ENCODE measurements around the gene PRSS33. TPM values are rescaled to one million over a fixed set of nuclear protein-coding genes. Genes with fewer than 3 reads are reported as not detected.

Gene PRSS33
- total and polyA plus RNA-seq, 2 of the 8 experiments (the other 6 are each of a cell fraction or from before 2014, with no cell fraction given): 0.09 TPM; not detected in 1

DNA sequence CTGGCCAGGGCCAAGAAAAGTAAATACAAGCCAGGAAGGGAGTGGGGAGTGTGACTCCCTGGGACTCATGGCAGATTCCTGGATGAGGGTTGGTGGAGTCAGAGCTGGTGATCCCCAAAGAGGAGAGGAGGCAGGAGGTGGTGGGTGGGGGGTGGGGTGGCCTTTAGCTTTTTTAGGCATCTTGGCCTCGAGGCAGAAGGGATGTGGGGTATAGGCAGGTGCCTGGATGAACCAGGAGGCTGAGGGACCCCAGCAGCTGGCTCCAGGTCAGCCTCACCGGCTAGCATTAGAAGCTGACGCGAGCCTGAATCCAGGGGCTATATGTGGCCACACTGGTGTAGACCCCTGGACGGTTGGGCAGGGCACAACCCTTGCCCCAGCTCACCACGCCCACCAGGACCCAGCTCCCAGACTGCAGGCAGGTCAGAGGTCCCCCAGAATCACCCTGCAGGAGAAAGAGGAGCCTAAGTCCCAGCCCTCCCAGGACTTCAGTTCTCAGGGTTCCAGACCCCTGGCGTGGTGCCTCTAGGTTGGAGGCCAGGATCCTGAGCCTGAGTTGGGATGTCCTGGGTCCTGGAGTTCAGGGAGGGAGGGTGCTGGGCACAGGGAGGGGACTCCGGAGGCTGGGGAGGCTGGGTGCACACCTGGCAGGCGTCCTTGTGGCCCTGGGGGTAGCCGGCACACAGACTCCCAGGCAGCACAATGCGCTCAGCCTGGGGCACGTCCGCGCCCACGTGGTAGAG, 2.8 kb downstream of the PRSS33 start:
- peak overlapping the region; percentile 68; the same call in 1 of the 2 replicates for H4K8ac ChIP-seq (ENCODE audit: extremely low read depth, insufficient read depth, low read length)
- H2BK15ac ChIP-seq (ENCODE audit: low read length): no peak overlapping the region
- no peak overlapping the region for H3K14ac ChIP-seq (ENCODE audit: insufficient read length)
- DNase-seq (ENCODE audit: low read depth in 1 of 2, low spot score in 2 of 2): no peak
- H3K79me2 ChIP-seq (ENCODE audit: control insufficient read depth in 1 of 2, insufficient read depth in 2 of 2, low read length in 2 of 2): no peaks in the 10 kb centered on the region
- no peak overlapping the region; a peak in 1 of 8 replicates for H3K4me3 ChIP-seq (ENCODE audit: extremely low read depth in 1 of 4, insufficient read depth in 2 of 4, low read depth in 3 of 4, low read length in 4 of 4)
- H3K79me1 ChIP-seq (ENCODE audit: low read depth, low read length): no peaks in the 10 kb centered on the region; the same call in 1 of the 2 replicates
- WGBS, 2 experiments (ENCODE audit: extremely low coverage in 1 of 2, insufficient coverage in 1 of 2, insufficient read length in 1 of 2, insufficient replicate concordance in 2 of 2, low coverage in 1 of 2, low lambda C conversion rate in 2 of 2, missing lambda C conversion rate in 1 of 2): 80% methylated on average over 14 of the region's 15 CpGs; no CpG with 5 or more reads in 1 of the 2 experiments
- H2BK120ac ChIP-seq (replicated peaks; ENCODE audit: low read depth, low read length): no peak overlapping the region
- FAIRE-seq: no peak
- no peak overlapping the region for H3K4ac ChIP-seq (replicated peaks; ENCODE audit: insufficient read length, low read depth, low read length)
- no peak overlapping the region; a peak in 1 of 4 replicates for H3K4me2 ChIP-seq (ENCODE audit: insufficient read depth in 1 of 2, low read depth in 2 of 2, low read length in 2 of 2)
- no peak overlapping the region for H3K23ac ChIP-seq (ENCODE audit: insufficient read length)
- H3K27me3 ChIP-seq (replicated peaks in 1 of 4; ENCODE audit: control insufficient read depth in 3 of 4, extremely low read depth in 1 of 4, insufficient read depth in 3 of 4, low read length in 3 of 4): peaks cover 0 to 3% (median 0%) of the 10 kb centered on the region in 4 experiments; a peak in 2 of 7 replicates
- H3K18ac ChIP-seq (ENCODE audit: extremely low read depth, low read length): no peak overlapping the region
- no peaks in the 10 kb centered on the region; the same call in 1 of the 2 replicates for H3K23me2 ChIP-seq (ENCODE audit: low read depth, low read length)
- no peak overlapping the region for H3K27ac ChIP-seq (ENCODE audit: low read depth, low read length)
- H4K5ac ChIP-seq (ENCODE audit: insufficient read length, low read depth, low read length): no peak overlapping the region
- POLR2A ChIA-PET (ENCODE audit: partially characterized antibody): interaction anchor here (0.5 to 2.8 kb wide), 12 partner anchors 7 to 818 kb away, joined by 3 to 28 read pairs (median 4); partner anchors contain the start of genes ELOB, RNF151 and SRRM2
- H3K36me3 ChIP-seq (ENCODE audit: control insufficient read depth in 2 of 4, insufficient read depth in 4 of 4, low read length in 3 of 4): no peaks in the 10 kb centered on the region
- no peak overlapping the region for H2AK5ac ChIP-seq (ENCODE audit: low read depth, low read length)
- H2BK12ac ChIP-seq (ENCODE audit: low read depth, low read length): no peak overlapping the region
- H3K56ac ChIP-seq (replicated peaks; ENCODE audit: insufficient read length, low read depth, low read length): no peak overlapping the region
- CTCF ChIA-PET (ENCODE audit: partially characterized antibody): interaction anchor here (0.6 to 1.7 kb wide), 8 partner anchors 16 to 533 kb away, joined by 3 to 7 read pairs (median 4); no protein-coding TSS in a partner anchor
- no peak overlapping the region for H2AFZ ChIP-seq (ENCODE audit: low read length)
- no peaks in the 10 kb centered on the region for H4K20me1 ChIP-seq (replicated peaks in 1 of 2; ENCODE audit: control insufficient read depth in 1 of 2, insufficient read depth in 2 of 2, low read length in 2 of 2)
- H3K9me3 ChIP-seq (ENCODE audit: insufficient read depth in 2 of 2, low read depth in 1 of 2, low read length in 1 of 2): no peaks in the 10 kb centered on the region
- no peak overlapping the region; a peak in 1 of 7 replicates for H3K9ac ChIP-seq (replicated peaks in 1 of 4; ENCODE audit: extremely low read depth in 1 of 4, low read depth in 3 of 4, low read length in 3 of 4)
- H2BK20ac ChIP-seq (ENCODE audit: low read length): no peak overlapping the region
- no peak overlapping the region for H2BK5ac ChIP-seq (ENCODE audit: low read depth, low read length)
- H3K4me1 ChIP-seq (replicated peaks in 1 of 4; ENCODE audit: control insufficient read depth in 3 of 4, insufficient read depth in 4 of 4, low read length in 3 of 4): peaks cover 0 to 3% (median 2%) of the 10 kb centered on the region in 4 experiments; a peak in 1 of 7 replicates
- no peak overlapping the region for H4K91ac ChIP-seq (replicated peaks; ENCODE audit: insufficient read length, low read length)
- TF ChIP-seq POLR2A (IDR thresholded peaks at IDR 0.05; ENCODE audit: control extremely low read depth in 1 of 2, low read depth in 2 of 2, low read length in 2 of 2): no peak
- TF ChIP-seq, protein P1, sequence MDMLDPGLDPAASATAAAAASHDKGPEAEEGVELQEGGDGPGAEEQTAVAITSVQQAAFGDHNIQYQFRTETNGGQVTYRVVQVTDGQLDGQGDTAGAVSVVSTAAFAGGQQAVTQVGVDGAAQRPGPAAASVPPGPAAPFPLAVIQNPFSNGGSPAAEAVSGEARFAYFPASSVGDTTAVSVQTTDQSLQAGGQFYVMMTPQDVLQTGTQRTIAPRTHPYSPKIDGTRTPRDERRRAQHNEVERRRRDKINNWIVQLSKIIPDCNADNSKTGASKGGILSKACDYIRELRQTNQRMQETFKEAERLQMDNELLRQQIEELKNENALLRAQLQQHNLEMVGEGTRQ (IDR thresholded peaks at IDR 0.05; ENCODE audit: low read length): no peak
- no peak for TF ChIP-seq ZNF274 (IDR thresholded peaks at IDR 0.05; ENCODE audit: borderline replicate concordance, extremely low read depth, low read length)
- no peak for TF ChIP-seq NANOG (IDR thresholded peaks at IDR 0.05; ENCODE audit: insufficient read depth, low read depth, low read length, poor library complexity, severe bottlenecking)
- TF ChIP-seq RNF2 (IDR thresholded peaks at IDR 0.05; ENCODE audit: borderline replicate concordance, low read depth, low read length, missing control alignments, poor library complexity, severe bottlenecking): no peak
- TF ChIP-seq, protein P2, sequence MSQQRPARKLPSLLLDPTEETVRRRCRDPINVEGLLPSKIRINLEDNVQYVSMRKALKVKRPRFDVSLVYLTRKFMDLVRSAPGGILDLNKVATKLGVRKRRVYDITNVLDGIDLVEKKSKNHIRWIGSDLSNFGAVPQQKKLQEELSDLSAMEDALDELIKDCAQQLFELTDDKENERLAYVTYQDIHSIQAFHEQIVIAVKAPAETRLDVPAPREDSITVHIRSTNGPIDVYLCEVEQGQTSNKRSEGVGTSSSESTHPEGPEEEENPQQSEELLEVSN (IDR thresholded peaks at IDR 0.05): no peak
- TF ChIP-seq KDM1A (IDR thresholded peaks at IDR 0.05; ENCODE audit: borderline replicate concordance, low read length): no peak
- TF ChIP-seq CBX8 (IDR thresholded peaks at IDR 0.05; ENCODE audit: borderline replicate concordance, low read depth, low read length): no peak
- TF ChIP-seq RAD21 (IDR thresholded peaks at IDR 0.05 in 1 of 2, conservative IDR thresholded peaks at IDR 0.05 in 1 of 2; ENCODE audit: low read depth in 2 of 2, low read length in 2 of 2): no peak
